ENCODE measurements around the gene ADGRL1.

Gene ADGRL1

DNA sequence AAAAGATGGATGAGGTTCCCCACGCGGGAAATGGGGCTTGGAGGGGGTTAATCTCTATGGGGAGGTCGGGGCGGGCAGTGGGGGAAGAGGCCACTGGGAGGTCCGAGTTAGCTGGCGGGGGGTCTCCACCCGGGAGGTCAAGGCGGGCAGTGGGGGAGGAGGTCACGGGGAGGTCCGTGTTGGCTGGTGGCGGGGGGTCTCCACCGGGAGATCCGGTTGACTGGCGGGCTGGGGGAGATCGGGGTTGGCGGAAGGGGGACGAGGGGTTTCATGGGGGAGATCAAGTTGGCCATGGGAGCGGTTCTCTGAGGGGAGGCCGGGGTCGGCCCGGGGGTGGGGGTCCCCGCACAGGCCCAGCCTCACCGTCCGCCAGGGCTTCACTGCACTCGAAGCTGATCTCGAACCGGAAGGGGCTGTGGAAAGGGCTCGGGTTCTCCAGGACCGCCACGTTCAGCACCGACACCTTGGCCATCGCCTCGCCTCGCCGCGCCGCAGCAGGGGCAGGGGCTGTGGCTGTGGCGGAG lies 69.9 kb downstream of the ADGRL1 start:
- DNase-seq, result no peak

DNA sequence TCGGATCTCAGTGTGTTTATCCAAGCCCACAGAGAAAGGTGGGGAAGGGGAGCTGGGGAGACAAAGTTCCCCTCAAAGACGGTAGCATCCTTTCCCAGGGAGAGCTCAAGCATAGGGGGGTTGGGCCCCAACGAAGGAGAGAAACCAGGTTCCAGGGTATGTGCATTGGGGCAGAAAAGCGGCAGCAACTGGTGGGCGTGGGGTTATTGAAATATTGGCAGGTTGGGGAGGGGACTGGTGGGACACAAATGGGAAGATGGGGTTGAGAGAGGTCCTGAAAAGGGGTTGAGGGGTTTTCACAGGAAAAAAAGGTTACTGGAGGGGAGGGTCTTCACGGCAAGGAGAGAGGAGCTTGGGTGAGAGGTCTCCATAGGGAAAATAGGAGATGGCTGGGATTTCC lies 70.6 kb downstream of the ADGRL1 start:
- no peak for DNase-seq

GRCh38 chr19:14127929-14128509 lies 78.0 kb downstream of the ADGRL1 start:
- no peak for DNase-seq

- no peak for DNase-seq
Measured at GRCh38 chr19:14127176-14127575, 78.8 kb downstream of the ADGRL1 start.

DNA sequence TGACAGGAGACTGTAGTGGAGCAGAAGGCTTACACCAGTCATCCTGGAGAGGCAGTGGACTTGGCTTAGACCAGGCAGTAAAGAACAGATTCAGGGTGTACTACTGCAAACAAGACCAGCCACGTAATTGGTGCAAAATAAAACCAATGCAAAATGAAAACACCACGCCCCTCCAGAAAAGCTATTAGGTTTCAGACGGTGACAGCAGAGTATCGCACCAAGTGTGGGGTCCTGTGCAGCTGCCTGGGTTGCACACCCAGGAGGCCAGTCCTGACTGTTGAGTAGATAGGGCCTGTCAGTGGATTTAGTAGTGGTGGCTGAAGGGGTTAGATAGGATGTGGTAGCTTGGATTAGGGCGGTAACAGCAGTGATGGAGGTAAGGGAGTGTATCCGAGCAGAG lies 83.0 kb downstream of the ADGRL1 start:
- DNase-seq, result no peak

- DNase-seq, result no peak
Measured at GRCh38 chr19:14120497-14120780, 85.5 kb downstream of the ADGRL1 start.

GRCh38 chr19:14119644-14120496 lies 86.1 kb downstream of the ADGRL1 start:
- DNase-seq, result no peak

DNA sequence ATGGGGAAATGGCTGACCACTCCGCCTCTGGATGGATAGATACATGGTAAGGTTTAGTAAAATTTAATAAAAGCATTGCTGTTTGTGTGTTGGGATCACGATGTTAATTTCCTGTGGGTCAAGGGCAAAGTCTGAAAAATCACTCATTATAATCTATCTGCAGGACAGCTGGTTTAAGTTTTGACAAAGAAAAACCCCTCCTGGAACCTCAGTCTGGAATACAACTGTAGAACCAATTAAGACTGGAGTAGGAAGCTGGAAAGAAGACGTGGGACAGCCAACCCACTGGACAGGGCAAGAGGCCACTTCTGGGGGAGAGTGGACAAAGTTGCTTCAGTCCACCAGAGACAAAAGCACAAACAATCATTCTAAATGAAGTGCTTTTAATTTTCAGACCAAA lies 86.8 kb downstream of the ADGRL1 start:
- DNase-seq, result no peak

- DNase-seq, result no peak
Measured at GRCh38 chr19:14118165-14119051, 87.6 kb downstream of the ADGRL1 start.

GRCh38 chr19:14117668-14118164 lies 88.3 kb downstream of the ADGRL1 start, which contains the start of gene PRKACA:
PRKACA (minus strand) TSS chr19:14117762; CDS start chr19:14117547, 215 bp downstream.
- DNase-seq, result peak; percentile 93

GRCh38 chr19:14116918-14117578 lies 88.9 kb downstream of the ADGRL1 start:
- no peak for DNase-seq

DNA sequence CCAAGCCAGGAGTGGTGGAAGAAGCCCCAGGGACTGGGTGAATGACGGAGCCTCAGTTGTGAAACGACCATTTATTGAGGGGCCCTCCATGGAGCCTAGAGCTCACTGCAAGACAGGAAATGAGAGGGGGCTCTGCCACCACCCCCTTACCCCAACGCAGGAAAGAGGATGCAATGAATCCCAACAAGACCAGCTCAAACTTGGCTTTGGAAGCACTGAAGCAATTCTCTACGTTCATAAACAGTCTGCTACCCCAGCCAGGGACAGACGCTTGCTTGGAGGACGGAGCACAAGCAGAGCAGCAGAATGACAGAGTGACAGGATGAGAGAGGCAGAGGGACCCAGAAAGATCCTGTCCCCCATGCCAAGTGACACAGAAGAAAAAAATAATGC lies 89.4 kb downstream of the ADGRL1 start:
- no peak for DNase-seq

DNA sequence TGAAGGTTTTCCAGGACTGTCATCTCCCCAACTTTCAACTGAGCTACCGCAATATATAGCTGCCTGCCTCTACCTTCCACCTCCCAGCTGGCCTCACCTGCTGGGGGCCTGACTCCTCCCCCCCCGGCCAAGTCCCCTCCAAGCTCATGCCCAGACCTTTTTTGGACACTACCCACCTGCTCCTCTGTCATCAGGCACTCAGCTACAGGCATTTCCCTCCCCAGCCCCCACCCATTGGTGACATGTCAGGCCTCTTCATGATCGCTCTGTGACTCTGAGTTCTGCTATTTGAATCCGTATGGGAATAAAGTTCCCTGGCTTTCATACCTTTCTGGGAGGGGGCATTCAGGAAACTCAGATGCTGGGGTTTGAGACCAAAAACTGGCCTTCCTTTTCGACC lies 90.2 kb downstream of the ADGRL1 start:
- DNase-seq, result no peak

- peak; percentile 62 for DNase-seq
Measured at GRCh38 chr19:14114854-14115253, 91.1 kb downstream of the ADGRL1 start.

DNA sequence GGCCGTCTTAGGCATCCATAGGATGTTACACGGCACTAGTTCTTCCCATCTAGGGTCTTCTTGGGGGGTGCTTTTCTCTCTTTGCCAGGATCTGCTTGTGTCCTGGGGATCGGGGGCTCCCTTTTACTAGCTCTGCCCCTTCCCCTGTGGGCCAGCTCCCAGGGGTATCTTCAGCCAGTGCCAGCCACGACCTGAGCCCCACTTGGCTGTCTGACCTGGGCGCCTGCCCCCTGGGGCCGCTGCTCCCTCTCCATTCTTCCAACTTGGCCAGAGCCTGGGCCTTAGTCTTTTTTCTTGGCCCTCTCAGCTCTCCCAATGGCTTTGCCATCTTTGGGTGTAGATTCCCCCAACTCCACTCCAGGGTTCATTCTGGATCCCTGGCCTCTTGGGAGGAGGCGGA lies 91.5 kb downstream of the ADGRL1 start:
- no peak for DNase-seq

DNA sequence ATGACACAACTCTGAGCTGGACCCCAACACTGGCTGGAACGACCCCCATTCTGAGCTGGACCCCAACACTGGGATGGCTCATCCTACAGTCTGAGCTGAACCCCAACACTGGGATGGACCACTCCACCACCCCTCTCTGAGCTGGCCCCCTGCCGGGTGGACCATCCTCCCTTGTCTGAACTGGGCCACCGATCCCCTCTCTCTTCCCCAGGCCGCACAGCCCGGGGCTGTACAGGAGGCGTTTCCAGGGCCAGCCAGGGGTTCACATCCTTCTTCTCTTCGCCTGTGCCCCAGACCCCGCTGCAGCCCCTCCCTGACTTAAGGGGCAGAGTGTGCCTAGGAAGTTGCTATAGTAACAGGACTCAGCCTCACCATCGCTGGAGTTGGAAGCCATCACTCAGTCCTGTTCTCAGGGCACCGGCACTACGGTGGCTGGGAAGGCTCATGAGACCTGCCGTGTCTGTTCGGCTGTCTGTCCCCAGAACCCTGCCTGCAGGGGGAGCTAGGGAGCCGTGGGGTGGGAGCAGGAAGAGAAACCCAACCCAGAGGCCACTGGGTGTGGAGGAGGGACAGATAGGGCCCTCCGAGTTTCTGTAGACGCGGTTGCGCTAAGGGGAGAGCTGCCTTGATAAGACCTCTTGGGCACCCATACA lies 92.1 kb downstream of the ADGRL1 start:
- no peak for DNase-seq

- no peak for DNase-seq
Measured at GRCh38 chr19:14112809-14113385, 93.1 kb downstream of the ADGRL1 start.

GRCh38 chr19:14112051-14112808 lies 93.7 kb downstream of the ADGRL1 start:
- no peak for DNase-seq

GRCh38 chr19:14111486-14111885 lies 94.5 kb downstream of the ADGRL1 start:
- DNase-seq, result no peak

- no peak for DNase-seq
Measured at GRCh38 chr19:14110650-14111049, 95.3 kb downstream of the ADGRL1 start.

Data from 8988T (cell line).